HepG2 (cell line): Measurements from ENCODE around the gene MTMR4. TPM values are rescaled to one million over a fixed set of nuclear protein-coding genes. Genes with fewer than 3 reads are reported as not detected.

Experiments used
- ATAC-seq: fragments of 200-7000 bp; cut with Tn5 transposase; 3 replicates; pipeline ENCODE4 v1.9.1; 2020; ENCODE audit warnings: mild to moderate bottlenecking, moderate library complexity
- BruUV-seq: library from RNA; stranded (reverse); fragments of 400-500 nt; replicated peaks from 2 replicates; lab custom pipeline; 2021; lab: Mats Ljungman, UMichigan
- CTCF ChIA-PET: fragments of 300-600 bp; formaldehyde crosslinking; extraction: SDS; loops from one replicate; lab custom pipeline; 2021; ENCODE audit warnings: low total read pairs, inconsistent platforms, low intra/inter-chr PET ratio; lab: Yijun Ruan, JAX
- POLR2A ChIA-PET: fragments of 350-600 bp; sonication (Branson Sonifier 250); formaldehyde crosslinking; loops from one replicate; lab custom pipeline; 2020; ENCODE audit warnings: antibody characterized with exemption, inconsistent platforms; lab: Yijun Ruan, JAX
- DNase-seq: peaks from one replicate; pipeline ENCODE4 v3.0.0-alpha.2; 2015; ENCODE audit warnings: low spot score
- FAIRE-seq: peaks from 3 replicates; lab custom pipeline; 2011; peaks lifted over from hg19 to GRCh38; lab: Jason Lieb, UNC
- H2AFZ ChIP-seq: one replicate; pipeline ENCODE4 v1.6.1; 2011; ENCODE audit warnings: low read length, inconsistent platforms
- H3K27ac ChIP-seq: fragments of 300-600 bp; 3 replicates; pipeline ENCODE4 v1.8.0; 2011; ENCODE audit warnings: mixed run types, mild to moderate bottlenecking, mixed read lengths, low read length, inconsistent platforms; ENCODE audit not compliant: insufficient read depth; ENCODE audit errors: extremely low read length
- H3K27me3 ChIP-seq, 2 experiments: fragments of 200-600 bp in 1 of 2; 2 replicates in 1 of 2; 3 replicates in 1 of 2; pipeline versions ENCODE4 v1.6.0 to v1.8.0; 2011; ENCODE audit warnings: low read length in 2 of 2, mild to moderate bottlenecking in 2 of 2, moderate library complexity in 2 of 2, inconsistent platforms in 1 of 2; ENCODE audit not compliant: insufficient read depth in 2 of 2, control insufficient read depth in 1 of 2
- H3K36me3 ChIP-seq, 2 experiments: fragments of 200-600 bp in 1 of 2; replicated peaks in 1 of 2; 2 replicates in 1 of 2; 3 replicates in 1 of 2; pipeline versions ENCODE4 v1.5.1 to v1.8.0; 2011; ENCODE audit warnings: low read length in 2 of 2, inconsistent platforms in 1 of 2; ENCODE audit not compliant: insufficient read depth in 2 of 2, control insufficient read depth in 1 of 2
- H3K4me1 ChIP-seq: 2 replicates; pipeline ENCODE4 v1.5.1; 2012; ENCODE audit warnings: low read length, inconsistent platforms; ENCODE audit not compliant: insufficient read depth
- H3K4me2 ChIP-seq: 2 replicates; pipeline ENCODE4 v1.6.0; 2011; ENCODE audit warnings: low read depth, low read length, inconsistent platforms
- H3K4me3 ChIP-seq, 3 experiments: fragments of 200-600 bp in 1 of 3; sonication (generic), shearing (Covaris generic) in 1 of 3; replicated peaks in 1 of 3; 2 replicates each; pipeline ENCODE4 v1.5.1; 2011 to 2016; ENCODE audit warnings: low read length in 3 of 3, inconsistent platforms in 2 of 3, low read depth in 2 of 3, mild to moderate bottlenecking in 2 of 3, control low read depth in 1 of 3, mixed read lengths in 1 of 3; ENCODE audit not compliant: insufficient read depth in 1 of 3
- H3K79me2 ChIP-seq: one replicate; pipeline ENCODE4 v1.6.1; 2011; ENCODE audit warnings: low read length, inconsistent platforms; ENCODE audit not compliant: insufficient read depth
- H3K9ac ChIP-seq: 2 replicates; pipeline ENCODE4 v1.6.0; 2011; ENCODE audit warnings: mild to moderate bottlenecking, low read depth, low read length, inconsistent platforms; ENCODE audit not compliant: insufficient read depth
- H3K9me3 ChIP-seq: 2 replicates; pipeline ENCODE4 v1.5.1; 2012; ENCODE audit warnings: mild to moderate bottlenecking, low read length
- H4K20me1 ChIP-seq: 2 replicates; pipeline ENCODE4 v1.6.0; 2011; ENCODE audit warnings: inconsistent platforms, mild to moderate bottlenecking, low read length, moderate library complexity; ENCODE audit not compliant: insufficient read depth
- GFI1 ChIP-seq: sonication (generic); formaldehyde crosslinking; IDR thresholded peaks from 2 replicates; pipeline ENCODE4 v1.5.0; 2020; ENCODE audit warnings: missing genetic modification reagents, mild to moderate bottlenecking, borderline replicate concordance
- JDP2 ChIP-seq: sonication (generic); formaldehyde crosslinking; IDR thresholded peaks from 2 replicates; pipeline ENCODE4 v1.8.1; 2022; ENCODE audit warnings: missing genetic modification reagents, borderline replicate concordance
- NAIF1 ChIP-seq: sonication (generic); formaldehyde crosslinking; IDR thresholded peaks from 2 replicates; pipeline ENCODE4 v1.5.0; 2020; ENCODE audit warnings: mild to moderate bottlenecking, missing genetic modification reagents, borderline replicate concordance
- PHF21A ChIP-seq: sonication (generic); formaldehyde crosslinking; IDR thresholded peaks from 2 replicates; pipeline ENCODE4 v1.5.0; 2020; ENCODE audit warnings: mild to moderate bottlenecking, missing genetic modification reagents
- ZNF451 ChIP-seq: sonication (generic); formaldehyde crosslinking; IDR thresholded peaks from 2 replicates; pipeline ENCODE4 v1.5.0; 2020; ENCODE audit warnings: mild to moderate bottlenecking, missing genetic modification reagents
- ZNF674 ChIP-seq: sonication (generic); formaldehyde crosslinking; IDR thresholded peaks from 2 replicates; pipeline ENCODE4 v1.5.0; 2020; ENCODE audit warnings: low read depth, mild to moderate bottlenecking, missing genetic modification reagents
- ZNF782 ChIP-seq: sonication (generic); formaldehyde crosslinking; IDR thresholded peaks from 2 replicates; pipeline ENCODE4 v1.4.0; 2020; ENCODE audit warnings: missing genetic modification reagents, mild to moderate bottlenecking, borderline replicate concordance
- WGBS: methylation state at CpG from one replicate; pipeline ENCODE4 v1.1.6; 2017; ENCODE audit warnings: low lambda C conversion rate; 5-methylcytosine and 5-hydroxymethylcytosine counted together
- in situ Hi-C: cut with HindIII; loops from 2 replicates; pipeline ENCODE4 v1.10.0; 2017; ENCODE audit warnings: low pct_unique_long_range_greater_than_20kb; ENCODE audit not compliant: extremely low pct_ligation_motif_present
- intact Hi-C: fragments of 100-400 bp; cut with micrococcal nuclease; formaldehyde crosslinking; loops from one replicate; pipeline ENCODE4 v1.10.0; 2022; ENCODE audit not compliant: unreplicated experiment
- polyA plus RNA-seq, 8 experiments: library from polyadenylated mRNA; depleted of rRNA in 3 of 8; stranded (reverse) in 7 of 8; unstranded in 1 of 8; fragments of >200 nt; fragmentation: Illumina TruSeq in 4 of 8; extraction: Trizol in 4 of 8; gene quantifications; 2 replicates each; pipeline versions ENCODE4 v1.2.1 to v1.2.3, GENCODE V29; 2011 to 2016; ENCODE audit warnings: low read depth in 4 of 8, missing spikeins in 1 of 8, mixed read lengths in 1 of 8; ENCODE audit not compliant: insufficient read depth in 1 of 8
- total RNA-seq, 5 experiments: library from RNA; depleted of rRNA; stranded (reverse); fragments of >200 nt; fragmentation: Illumina TruSeq; extraction: Trizol; gene quantifications; 2 replicates each; pipeline ENCODE4 v1.2.3, GENCODE V29; 2016; ENCODE audit warnings: low read depth in 1 of 5
- TF ChIP-seq, protein P1 (sequence below): sonication (generic); formaldehyde crosslinking; IDR thresholded peaks from 2 replicates; pipeline ENCODE4 v1.8.1; 2023; ENCODE audit warnings: mild to moderate bottlenecking, moderate library complexity, missing genetic modification reagents

Gene MTMR4
- total and polyA plus RNA-seq, 2 of the 13 experiments (the other 11 are each of a cell fraction or from before 2014, with no cell fraction given) = 62.5 to 65.1 TPM

DNA sequence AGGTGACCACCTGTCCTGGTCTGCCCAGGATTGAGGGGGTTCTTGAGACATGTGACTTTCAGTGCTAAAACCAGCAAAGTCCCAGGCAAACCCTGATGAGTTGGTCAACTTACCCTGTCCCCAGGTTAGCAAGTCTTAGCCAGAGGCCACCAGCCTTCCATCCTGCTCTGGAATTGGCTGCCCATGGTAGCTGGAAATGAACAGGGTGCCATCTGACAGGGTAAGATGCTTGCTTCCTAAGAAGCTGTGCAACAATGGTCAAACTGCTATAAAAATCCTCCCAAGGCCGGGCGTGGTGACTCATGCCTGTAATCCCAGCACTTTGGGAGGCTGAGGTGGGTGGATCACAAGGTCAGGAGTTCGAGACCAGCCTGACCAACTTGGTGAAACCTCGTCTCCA lies 22.8 kb upstream of the MTMR4 start:
- no peaks in the 10 kb centered on the region for H3K9me3 ChIP-seq
- ATAC-seq = no peak
- intact Hi-C loops = no loop called here

DNA sequence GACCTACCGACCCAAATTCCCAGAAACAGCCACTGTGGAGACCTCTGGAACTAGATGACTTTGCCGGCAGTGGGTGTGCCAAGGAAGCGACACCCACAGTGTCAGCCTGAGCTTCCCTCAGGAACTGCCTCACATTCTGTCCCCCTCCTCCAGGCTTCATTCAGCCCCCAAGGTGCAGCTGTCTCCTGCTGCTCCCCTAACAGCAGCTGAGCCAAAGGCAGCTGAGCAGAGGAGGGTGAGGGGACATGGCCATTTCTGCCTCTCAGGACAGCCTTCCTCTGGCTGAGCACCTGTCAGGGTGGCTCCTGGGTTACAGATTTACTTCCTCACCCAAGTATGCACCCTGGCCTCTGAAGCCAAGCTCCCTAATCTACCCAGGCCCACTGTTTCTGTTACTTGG lies 22.1 kb upstream of the MTMR4 start:
- POLR2A ChIA-PET = interaction anchor here (1.5 to 7.8 kb wide), 2 partner anchors 95 to 123 kb away, joined by 5 to 73 read pairs; no protein-coding TSS in a partner anchor
- no peak overlapping the region for H3K4me3 ChIP-seq
- intact Hi-C loops = no loop called here
- WGBS = 80% methylated on average over 1 of the region's 3 CpGs
- BruUV-seq = no TSS peak
- H4K20me1 ChIP-seq = no peaks in the 10 kb centered on the region
- ATAC-seq (no peak), FAIRE-seq (no peak)
- in situ Hi-C loops = loop anchor here (10.0 kb wide), 1 partner anchor 58 kb away; no protein-coding TSS in a partner anchor
- TF ChIP-seq NAIF1 (CRISPR knock-in tag) = no peak
- no peak for TF ChIP-seq ZNF782
- TF ChIP-seq, protein P1, sequence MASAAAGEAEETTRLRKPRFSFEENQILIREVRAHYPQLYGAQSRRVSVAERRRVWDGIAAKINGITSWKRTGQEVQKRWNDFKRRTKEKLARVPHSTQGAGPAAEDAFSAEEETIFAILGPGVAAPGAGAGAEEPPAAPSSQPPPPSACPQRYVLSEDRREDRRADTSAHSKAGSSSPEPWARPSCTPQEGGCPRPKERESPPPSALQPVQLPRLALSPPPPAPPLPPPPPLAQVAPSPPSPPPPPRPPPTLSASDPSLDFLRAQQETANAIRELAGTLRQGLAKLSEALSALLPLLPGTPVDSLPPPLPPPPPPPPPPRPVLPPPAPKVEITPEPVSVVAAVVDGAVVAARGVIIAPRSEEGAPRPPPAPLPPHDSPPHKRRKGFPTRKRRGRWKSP = no peak
- no peak for TF ChIP-seq ZNF674 (CRISPR knock-in tag)
- TF ChIP-seq ZNF451 (CRISPR knock-in tag) = no peak
- TF ChIP-seq JDP2 = no peak
- no peak for TF ChIP-seq GFI1 (CRISPR knock-in tag)
- TF ChIP-seq, all 625 proteins: peak for 0
- Histone ChIP-seq H2AFZ (no peak overlapping the region), H3K9me3 (no peaks in the 10 kb centered on the region), H3K4me1 (peaks cover 53% of the 10 kb centered on the region), H3K27me3 (peaks cover 2 to 23% of the 10 kb centered on the region in 2 experiments; a peak in 3 of 5 replicates), H3K36me3 (no peaks in the 10 kb centered on the region), H3K9ac (no peak overlapping the region), H3K4me2 (no peak overlapping the region), H3K79me2 (no peaks in the 10 kb centered on the region), H3K27ac (no peak overlapping the region)
- DNase-seq = no peak
- CTCF ChIA-PET = no interaction called here

More for the DNA sequence above, 22.8 kb upstream of the MTMR4 start:
- DNase-seq (no peak), FAIRE-seq (no peak)
- no TSS peak for BruUV-seq
- no peaks in the 10 kb centered on the region for H4K20me1 ChIP-seq
- ChIA-PET CTCF (no interaction called here), POLR2A (interaction anchor here (7.8 kb wide), 1 partner anchor 94 kb away, joined by 73 read pairs; no protein-coding TSS in a partner anchor)
- no peaks in the 10 kb centered on the region for H3K36me3 ChIP-seq
- no peak for TF ChIP-seq PHF21A
- no peak overlapping the region for H3K27ac ChIP-seq
- H3K4me1 ChIP-seq = peaks cover 50% of the 10 kb centered on the region
- in situ Hi-C loops = loop anchor here (10.0 kb wide), 1 partner anchor 58 kb away; no protein-coding TSS in a partner anchor
- no peak overlapping the region for H3K9ac ChIP-seq
- H3K4me3 ChIP-seq = no peak overlapping the region
- no peaks in the 10 kb centered on the region for H3K79me2 ChIP-seq
- H3K4me2 ChIP-seq = no peak overlapping the region
- peaks cover 2 to 25% of the 10 kb centered on the region in 2 experiments; a peak in 3 of 5 replicates for H3K27me3 ChIP-seq
- 22% methylated on average over 4 of the region's 4 CpGs for WGBS
- H2AFZ ChIP-seq = no peak overlapping the region
